Stimulated activated CD4-positive, alpha-beta T cell treated with anti-CD3 and anti-CD28 coated beads, Interleukin-1b, Interleukin-23, amount 100 ng/mL, for 4 hours (primary cell): ENCODE data around the gene AGMO.

ENCODE experiments used
- DNase-seq, 2 donors: peaks; one replicate each; pipeline ENCODE4 v3.0.0-alpha.2; 2020; ENCODE audit warnings: low read depth in 2 of 2

The AGMO gene

DNA sequence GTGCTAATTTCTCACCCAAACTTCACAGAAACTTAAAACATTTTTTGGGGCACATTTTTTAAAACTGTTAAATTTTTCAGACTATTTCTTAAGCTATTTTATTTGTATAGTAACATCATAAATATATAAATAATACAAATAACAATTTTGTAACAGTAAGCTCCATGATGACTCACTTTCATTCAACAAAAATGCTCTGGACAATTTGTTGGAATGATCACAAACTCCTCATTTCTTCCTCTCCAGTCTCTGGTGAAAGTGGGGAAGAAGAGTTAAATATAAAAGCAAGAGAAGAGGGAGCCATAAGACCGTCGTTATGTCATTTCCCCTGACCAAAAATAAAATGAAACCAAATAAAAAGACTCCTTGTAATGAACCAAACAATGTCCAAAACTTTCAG, 162.4 kb downstream of the AGMO start:
- no peak for DNase-seq

DNA sequence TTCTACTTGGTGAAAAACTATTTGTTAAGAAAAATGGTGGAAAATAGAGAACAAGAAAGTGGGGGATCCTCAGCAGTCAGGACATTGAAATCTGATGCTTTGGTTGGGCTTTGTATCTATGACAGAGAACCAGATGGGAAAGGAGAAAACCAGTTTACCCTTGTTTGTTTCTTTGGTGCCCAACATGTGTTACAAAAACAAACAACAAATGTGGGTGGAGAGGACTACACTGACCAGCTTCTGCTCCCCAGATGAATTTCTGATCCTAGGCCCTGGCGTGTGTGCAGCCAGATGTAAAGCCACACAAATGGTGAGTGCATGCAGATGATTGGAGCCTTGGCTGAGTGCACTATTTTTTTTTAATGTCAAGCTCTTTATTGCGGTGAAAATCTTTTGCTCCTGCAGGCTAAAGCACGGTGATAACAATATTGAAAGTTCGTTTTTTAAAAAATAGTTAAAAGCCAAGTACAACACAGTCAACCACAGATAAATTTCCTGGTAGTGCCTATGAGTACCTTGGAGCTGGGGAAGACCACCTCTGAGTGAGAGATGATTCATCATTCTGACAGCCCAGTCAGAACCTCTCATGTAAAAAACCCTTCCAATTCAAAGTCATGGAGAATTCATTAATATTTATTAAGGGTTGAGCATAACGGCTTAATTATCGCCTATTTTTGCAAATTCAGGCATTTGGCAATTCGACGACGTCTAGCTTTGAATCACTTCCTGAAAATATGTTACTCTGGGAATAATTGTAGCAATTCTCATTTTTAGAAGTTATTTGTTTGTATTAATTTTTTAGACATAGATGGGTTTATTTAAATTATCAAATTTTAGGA, 163.7 kb downstream of the AGMO start:
- no peak for DNase-seq

DNA sequence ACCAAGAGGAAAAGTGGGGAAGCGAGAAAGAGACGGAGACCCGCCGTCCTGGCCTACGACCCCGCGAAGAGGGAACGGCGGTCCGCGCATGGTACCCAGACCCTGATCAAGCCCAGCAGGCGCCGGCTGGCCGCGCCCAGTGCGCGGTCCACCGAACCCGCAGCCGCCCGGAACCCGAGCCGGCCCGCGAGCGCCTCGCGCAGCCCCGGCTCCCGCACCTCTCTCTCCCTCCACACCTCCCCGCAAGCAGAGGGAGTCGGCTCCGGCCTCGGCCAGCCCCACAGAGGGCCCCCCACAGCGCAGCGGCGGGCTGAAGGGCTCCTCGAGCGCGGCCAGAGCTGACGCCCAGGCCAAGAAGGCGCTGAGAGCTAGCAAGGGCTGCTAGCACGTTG, 164.7 kb downstream of the AGMO start:
- DNase-seq, result no peak

DNA sequence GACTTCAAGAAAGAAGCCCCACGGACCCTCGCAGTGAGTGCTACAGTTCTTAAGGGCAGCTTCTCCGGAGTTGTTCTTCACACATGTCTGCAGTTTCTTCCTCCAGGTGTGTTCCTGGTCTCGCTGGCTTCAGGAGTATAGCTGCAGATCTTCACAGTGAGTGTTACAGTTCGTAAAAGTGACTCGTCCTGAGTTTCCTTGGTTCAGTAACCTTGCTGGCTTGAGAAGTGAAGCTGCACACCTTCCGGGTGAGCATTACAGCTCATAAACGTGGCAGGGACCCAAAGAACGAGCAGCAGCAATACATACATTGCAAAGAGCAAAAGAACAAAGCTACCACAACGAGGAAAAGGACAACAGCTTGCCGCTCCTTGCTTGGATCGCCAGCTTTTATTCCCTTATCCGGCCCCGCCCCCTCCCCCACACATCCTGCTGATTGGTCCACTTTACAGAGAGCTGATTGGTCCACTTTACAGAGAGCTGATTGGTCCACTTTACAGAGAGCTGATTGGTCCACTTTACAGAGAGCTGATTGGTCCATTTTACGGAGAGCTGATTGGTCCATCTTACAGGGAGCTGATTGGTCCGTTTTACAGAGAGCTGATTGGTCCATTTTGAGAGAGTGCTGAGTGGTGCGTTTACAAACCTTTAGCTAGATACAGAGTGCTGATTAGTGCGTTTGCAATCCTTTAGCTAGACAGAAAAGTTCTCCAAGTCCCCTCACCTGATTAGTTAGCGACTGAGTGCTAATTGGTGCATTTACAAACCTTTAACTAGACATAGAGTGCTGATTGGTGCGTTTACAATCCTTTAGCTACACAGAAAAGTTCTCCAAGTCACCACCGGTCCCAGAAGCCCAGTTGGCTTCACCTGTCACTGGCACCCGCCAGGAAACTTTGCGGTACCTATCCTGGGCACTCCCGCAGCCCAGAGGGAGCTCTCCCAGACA, 165.3 kb downstream of the AGMO start:
- no peak for DNase-seq

DNA sequence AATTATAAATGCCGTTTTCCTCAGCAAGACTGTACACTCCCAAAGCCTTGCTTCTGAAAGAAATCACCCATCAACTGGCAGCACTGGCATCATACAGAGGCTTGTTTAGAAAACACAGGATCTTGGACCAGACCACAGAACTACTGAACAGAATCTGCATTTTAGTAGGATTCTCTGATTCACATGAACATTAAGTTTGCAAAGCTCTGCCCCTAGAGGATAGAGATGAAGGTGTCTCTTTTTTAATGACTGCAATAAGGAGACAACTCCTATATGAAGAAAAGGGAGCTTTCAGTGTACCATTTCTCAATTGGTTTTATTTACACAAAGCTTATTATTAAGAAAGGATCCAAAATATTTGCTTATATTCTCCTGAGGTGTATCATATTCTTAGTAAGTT, 172.7 kb downstream of the AGMO start:
- DNase-seq, result no peak

DNA sequence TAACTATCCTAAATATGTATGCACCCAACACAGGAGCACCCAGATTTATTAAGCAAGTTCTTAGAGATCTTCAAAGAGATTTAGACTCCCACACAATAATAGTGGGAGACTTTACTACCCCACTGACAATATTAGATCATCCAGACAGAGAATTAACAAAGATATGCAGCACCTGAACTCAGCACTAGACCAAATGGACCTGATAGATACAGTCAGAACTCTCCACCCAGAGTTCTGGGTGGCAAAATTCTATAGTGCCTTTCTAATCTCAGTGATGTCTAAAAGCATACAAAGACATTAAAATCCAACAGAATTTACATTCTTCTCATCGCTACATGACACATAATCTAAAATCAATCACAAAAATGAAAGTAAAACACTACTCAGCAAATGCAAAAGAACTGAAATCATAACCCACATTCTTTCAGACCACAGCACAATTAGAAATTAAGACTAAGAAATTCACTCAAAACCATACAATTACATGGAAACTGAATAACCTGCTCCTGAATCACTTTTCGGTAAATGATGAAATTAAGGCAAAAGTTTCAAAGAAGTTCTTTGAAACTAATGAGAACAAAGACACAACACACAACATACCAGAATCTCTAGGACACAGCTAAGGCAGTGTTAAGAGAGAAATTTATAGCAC, 183.2 kb downstream of the AGMO start:
- DNase-seq, result no peak

DNA sequence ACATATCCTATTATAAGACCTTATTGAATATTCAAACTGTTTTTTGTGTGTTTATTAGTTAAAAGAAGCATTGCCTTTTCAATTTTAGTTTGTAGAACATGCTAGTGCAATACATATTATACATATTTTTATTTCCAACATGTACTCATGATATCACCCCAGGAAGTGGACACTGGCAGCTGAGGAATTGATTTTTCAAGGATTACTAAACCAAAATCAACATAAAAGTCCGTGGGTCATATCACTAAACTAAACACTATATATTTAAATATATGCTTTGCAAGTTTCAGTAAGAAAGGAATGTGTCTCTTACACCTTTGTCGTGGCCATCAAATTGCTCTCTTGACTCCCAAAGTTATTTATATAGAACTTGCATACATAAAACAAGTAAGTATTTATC, 185.2 kb downstream of the AGMO start:
- no peak for DNase-seq

DNA sequence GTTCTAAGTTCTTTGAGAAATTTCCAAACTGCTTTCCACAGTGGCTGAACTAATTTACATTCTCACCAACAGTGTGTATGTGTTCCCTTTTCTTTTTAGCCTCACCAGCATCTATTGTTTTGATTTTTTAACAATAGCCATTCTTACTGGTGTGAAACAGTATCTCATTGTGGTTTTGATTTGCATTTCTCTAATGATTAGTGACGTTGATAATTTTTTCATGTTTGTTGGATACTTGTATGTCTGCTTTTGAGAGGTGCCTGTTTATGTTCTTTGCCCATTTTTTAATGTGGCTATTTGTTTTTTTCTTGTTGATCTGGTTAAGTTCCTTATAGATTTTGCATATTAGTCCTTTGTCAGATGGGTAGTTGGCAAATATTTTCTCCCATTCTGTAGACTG, 191.4 kb downstream of the AGMO start:
- no peak for DNase-seq

DNA sequence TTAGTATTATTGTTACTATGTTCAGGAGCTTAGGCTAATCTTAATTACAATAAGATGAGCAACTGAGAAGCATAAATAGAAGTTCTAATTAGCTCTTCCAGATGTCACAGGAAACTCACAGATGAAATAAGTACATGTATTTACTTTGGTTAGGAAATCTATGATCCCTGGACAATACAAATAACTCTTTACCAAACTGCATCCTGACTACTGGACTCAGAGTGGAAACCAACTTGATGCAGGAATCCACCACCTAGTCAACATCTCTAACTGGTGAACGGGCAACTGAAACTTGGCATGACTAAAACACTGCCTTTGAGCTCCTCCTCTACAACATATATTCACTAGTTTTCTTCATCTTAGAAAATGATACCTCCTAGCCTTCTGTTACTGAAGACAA, 193.2 kb downstream of the AGMO start:
- DNase-seq, result no peak

DNA sequence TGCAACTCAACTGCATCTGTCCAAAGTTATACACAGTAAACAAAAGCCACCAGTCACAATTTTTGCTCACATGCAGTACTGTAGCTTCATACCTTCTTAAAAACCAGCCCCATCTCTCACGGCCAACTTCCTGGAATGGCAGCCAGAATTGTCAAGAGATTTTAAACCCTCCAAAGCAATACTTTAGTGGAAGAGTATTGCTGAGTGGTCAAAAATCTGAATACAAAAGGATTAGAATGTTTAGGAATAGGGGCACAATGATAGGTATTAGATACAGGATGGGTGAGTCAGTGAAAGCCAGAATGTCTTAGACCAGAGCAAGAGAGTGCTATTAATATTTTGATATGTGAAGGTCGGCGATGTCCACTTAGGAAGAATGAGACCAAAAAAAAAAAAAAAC, 193.9 kb downstream of the AGMO start:
- no peak for DNase-seq

DNA sequence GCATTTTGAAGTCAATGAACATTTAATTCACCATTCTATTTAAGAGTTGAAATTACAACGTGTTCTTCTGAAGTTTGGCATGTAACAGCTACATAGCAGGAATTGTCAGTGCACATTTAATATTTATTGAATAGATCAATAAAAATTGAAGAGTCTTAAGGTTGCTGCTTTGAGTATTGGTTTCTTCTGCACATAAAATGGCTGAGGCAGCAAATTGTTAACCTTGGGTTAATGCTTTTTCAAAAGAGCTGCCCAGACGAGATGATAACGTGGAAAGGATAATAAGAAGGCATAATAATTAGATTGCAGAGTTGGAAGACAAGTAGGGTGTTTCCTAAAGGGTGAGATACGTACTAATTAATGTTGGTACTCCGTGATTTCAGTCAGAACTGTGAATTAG, 203.7 kb downstream of the AGMO start:
- no peak for DNase-seq

DNA sequence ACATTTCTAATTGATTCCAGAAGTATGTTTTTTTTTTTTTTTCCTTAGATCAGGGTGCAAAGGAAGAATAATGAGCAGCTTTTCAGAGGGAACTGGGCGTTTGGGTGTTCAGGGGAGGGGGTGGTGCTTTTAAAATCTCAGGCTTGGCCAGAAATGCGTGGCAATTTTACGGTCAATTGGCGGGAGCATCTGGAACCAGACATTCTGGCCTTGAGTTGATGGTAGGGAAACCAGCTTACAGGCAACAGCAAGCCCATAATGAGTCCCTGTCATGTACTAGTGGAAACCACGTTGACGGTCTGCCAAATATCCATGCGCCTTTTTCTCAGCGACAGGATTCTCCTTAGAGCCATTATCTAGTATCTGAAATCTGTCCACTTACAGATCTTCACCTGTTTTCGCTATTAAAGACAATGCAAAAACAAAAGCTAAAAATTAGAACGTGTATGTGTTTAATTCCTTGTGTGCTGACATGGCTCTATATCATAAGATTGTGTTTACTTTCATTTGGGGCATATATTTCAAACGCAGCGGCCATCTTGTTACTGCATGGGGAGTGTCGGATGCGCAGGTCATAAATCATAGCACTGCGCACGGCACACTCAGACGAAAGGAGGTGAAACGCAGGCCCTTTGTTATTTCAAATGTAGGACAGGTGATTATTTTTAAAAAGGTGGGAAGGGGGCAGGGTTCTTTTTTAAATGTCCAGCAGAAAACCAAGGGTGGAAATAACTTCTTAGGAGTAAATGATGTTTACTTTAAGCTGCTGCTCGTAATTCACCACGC, 209.2 kb downstream of the AGMO start:
- DNase-seq, result no peak

DNA sequence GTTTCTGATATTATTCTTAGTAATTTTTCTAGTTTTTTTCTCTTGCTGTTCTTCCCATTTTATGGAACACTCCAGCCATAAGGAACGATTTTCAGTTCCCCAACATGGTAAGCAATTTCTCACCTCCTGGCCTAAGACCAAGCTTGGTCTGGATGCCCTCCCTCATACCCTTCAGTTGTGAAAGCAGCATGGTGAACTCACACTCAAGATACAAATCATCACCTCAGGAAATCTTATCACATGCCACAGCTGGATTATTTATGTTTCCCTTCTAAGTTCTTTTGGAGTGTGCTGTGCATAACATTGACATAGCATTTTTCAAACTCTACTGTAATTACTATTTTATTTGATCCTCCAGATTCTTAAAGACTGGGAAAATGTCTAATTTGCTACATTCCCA, 216.6 kb downstream of the AGMO start:
- DNase-seq, result no peak

DNA sequence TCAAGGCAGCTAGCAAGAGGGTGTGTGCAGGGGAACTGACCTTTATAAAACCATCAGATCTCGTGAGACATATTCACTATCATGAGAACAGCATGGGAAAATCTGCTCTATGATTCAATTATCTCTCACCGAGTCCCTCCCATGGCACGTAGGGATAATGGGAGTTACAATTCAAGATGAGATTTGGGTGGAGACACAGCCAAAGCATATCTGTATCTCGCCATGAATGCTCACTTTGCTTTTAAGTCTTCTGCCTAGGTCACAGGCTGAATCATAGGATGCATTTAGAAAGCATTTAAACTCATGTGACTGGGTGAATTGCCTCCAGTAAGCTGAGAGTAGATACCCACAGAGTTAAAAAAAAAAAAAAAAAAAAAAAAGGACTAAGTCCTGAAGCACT, 220.0 kb downstream of the AGMO start:
- DNase-seq, result no peak

DNA sequence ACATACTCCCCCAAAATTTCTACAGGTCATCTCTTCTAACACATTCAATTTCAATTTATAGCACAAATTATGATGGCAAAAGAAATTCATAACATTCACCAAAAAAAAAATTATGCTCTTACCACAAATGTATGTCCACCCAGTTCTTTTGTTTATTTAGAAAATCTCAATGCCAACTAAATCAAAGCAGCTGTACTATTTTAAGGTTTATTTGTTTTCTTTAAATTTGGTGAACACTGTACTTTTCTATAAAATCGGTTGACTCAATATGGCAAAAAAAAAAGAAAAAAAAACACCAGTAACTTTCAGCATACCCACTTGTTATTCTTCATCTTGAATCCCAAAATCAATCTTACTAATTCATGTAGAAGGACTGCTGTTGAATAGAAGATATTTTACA, 225.7 kb downstream of the AGMO start:
- DNase-seq, result no peak

DNA sequence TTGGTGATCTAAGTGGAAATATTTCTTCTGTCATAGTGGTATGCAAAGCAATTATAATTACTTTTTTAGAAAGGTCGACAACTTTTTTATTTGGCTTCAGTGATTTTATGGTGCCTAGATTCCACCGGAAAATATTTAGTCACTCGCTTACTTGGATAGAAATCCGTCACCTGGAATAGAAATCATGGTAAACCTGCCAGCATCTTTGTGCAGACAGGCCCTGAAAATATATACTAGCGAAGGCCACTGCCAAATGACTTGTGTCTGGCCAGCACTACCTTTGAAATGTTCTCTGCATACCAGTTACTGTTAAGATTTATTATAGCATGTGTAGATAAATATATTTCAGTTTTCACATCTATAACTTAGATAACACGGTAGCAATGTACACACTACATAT, 226.4 kb downstream of the AGMO start:
- DNase-seq, result no peak

DNA sequence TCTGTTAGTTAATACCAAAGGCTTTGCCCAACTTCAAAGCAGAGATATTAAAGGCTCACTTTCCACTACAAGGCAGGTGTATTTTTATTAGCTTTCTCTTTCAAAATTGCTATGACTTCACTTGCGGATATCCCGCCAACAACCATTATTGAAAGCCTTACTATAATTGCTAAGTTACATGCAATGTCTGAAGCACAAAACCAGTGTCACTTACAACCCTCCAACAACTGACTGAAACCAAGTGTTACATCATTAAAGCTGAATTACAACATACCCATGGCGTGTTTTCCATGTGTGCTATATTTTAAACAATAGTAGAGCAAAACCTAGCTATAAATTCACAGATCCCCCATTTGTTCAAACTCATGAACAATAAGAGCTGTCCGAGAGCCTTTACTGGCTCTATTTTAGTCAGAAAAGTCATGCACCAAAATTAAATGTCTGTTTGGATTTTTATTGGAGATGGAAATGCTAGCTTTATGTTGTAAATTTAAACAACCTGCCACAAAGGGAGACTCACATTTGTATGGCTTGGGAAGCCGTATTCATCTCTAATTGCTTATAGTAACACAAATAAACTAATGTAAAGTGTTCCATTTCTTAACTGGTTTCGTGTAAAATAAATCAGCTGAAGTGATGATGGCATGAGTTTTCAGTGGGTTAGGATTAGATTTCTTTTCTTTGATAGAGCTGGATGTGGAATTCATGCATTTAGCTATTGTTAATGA, 227.1 kb downstream of the AGMO start:
- no peak for DNase-seq

DNA sequence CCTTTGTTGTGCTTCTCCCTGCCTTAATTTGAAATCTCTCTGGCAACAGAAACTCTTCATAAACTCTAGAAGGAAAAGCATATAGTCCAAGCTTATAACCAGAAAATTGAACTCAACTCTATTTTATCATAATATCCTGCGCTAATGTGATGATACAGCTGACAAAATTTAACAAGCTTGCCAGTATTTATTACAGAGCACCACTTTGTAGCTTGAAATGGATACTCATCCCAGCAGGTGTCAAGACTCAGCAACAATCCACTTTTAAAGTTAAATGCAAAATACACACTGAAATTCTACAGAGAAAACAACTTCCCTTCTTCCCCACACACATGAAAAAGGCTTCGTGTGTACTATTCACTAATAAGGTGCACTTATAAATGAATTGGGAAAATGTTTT, 228.9 kb downstream of the AGMO start:
- no peak for DNase-seq

DNA sequence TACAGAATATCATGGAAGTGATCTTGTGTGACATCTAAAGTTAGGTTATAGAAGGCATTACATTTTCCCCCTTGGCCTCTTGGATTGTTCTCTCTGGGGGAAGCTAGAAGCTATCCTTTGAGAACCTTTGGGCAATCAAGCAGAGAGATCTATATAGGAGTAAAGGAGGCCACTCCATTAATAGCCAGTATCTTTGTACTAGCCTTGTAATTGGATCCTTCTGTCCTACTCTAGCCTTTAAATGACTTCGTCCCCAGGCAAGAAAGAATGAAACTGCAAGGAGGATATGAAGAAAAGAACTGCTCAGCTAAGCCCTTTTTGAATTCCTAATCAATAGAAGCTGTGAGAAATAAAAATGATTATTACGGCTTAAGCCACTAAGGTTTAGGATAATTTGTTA, 230.9 kb downstream of the AGMO start:
- no peak for DNase-seq

DNA sequence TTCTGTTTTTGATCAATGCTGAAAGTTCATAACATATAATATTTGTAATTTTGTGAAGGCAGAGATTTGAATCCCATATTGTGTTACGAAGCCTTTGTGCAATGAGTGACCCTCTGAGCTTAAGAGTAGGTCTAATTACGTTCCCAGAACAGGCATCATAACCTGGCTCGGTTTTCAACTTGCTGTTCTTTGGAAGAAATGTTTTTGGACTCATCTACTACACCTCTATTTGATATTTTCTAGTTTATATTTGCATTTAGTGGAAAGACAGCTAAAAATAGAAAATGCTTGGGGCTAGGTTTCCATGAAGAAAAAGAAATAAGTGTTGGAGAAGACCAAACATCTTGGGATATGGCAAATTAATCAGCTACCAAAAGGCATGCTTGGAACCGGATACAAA, 234.8 kb downstream of the AGMO start:
- no peak for DNase-seq

DNA sequence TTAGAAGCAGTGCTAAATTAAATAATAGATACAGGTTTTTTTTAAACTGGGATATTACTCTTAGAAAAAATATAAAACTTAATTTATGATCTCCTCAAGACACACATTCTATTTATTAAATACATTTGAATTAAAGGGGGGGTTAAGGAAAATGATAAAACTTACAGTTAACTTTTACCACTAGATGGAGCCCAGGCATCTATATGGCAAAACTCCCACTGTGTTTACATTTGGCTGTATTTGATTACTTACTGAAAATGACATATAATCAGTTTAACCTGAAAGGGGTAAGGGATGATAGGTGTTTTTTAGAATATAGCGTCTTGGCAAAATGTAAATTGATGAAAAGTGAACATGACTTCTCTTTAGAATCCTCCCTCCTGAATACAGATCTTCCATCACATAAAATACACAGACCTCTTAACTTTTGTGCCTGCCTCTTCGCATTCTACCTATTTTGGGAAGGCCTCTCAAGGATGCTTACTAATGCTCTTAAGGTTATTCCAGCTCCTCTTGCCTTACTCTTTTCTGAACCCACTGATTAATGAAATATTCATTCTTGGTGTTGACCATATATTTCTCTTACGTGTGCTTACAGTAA, 235.7 kb downstream of the AGMO start:
- DNase-seq, result no peak
